Measurements from ENCODE around the gene TRIM14.

Gene TRIM14

DNA sequence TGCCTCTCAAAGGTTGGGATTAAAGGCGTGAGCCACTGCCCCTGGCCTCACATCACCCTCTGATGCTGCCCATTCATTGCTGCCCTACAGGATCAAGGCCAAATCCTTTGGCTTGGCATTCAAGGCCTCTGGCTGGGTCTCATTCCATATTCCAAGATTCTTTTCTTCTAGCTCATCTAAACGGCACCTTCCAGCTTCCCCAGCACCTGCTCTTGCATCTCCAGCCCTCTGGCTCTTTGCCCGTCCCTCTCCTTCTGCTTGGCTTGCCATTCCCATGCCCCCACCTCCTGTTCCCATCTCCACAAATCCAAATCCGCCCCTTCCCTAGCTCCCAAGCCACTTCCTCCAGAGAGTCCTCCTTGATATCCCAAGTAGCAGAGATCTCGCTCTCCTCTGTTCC is 40.3 kb upstream of the TRIM14 start:
- TF ChIP-seq, protein P1, sequence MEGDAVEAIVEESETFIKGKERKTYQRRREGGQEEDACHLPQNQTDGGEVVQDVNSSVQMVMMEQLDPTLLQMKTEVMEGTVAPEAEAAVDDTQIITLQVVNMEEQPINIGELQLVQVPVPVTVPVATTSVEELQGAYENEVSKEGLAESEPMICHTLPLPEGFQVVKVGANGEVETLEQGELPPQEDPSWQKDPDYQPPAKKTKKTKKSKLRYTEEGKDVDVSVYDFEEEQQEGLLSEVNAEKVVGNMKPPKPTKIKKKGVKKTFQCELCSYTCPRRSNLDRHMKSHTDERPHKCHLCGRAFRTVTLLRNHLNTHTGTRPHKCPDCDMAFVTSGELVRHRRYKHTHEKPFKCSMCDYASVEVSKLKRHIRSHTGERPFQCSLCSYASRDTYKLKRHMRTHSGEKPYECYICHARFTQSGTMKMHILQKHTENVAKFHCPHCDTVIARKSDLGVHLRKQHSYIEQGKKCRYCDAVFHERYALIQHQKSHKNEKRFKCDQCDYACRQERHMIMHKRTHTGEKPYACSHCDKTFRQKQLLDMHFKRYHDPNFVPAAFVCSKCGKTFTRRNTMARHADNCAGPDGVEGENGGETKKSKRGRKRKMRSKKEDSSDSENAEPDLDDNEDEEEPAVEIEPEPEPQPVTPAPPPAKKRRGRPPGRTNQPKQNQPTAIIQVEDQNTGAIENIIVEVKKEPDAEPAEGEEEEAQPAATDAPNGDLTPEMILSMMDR (IDR thresholded peaks at IDR 0.05; ENCODE audit: low read depth, low read length), result no peak
- DNase-seq (ENCODE audit: extremely low read depth, low read depth), result no peak

DNA sequence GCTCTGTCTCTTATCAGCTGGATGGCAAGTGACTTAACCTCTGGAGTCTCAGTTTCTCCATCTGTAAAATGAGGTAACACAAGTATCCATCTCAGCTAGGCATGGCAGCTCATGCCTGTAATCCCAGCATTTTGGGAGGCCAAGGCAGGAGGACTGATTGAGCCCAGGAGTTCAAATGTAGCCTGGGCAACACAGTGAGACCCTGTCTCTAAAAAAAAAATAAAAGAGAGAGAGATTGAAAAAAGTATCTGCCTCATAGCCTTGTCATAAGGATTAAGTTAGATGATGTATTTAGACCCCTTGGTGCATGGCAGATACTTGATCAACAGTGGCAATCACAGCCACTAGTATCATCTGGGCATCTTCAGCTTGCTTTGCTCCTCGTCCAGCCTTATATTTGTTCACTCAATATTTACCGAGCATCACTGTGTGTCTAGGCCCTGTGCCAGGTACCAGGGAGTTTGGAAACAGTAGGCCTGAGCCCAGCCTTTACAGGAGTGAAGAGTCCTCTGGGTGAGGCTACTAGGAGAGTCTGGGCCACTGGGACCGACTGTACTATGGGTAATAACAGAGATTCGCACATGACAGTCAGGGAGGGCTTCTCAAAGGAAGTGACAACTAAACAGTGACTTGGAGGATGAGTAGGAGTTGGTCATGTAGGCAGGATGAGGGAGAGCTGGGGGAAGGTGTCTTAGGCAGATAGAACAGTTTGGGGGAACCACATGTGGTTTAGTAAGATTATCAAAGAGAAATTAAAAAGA is 39.2 kb upstream of the TRIM14 start:
- no peak for DNase-seq (ENCODE audit: extremely low read depth, low read depth)
- TF ChIP-seq, protein P1 (IDR thresholded peaks at IDR 0.05; ENCODE audit: low read depth, low read length), result no peak

DNA sequence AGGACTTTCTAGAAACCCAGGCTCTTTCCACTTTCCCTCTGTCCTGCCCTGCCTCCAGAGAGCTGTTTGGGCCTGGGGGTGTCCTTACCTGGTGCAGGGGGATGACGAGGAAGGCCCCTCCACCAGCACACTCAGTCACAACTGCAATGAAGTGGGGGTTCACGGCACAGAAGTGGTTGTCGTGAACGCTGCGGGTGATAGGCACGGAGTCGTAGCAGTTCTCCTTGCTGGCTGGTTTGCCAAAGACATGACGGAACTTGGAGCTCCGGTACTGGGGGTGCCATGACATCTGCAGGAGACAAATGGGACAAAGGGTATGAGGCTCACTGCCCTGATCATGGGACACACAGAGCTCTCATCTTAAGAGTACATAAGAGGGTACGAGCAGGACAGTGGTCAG is 38.4 kb upstream of the TRIM14 start:
- DNase-seq (ENCODE audit: extremely low read depth, low read depth), result no peak
- TF ChIP-seq, protein P1 (IDR thresholded peaks at IDR 0.05; ENCODE audit: low read depth, low read length), result no peak

DNA sequence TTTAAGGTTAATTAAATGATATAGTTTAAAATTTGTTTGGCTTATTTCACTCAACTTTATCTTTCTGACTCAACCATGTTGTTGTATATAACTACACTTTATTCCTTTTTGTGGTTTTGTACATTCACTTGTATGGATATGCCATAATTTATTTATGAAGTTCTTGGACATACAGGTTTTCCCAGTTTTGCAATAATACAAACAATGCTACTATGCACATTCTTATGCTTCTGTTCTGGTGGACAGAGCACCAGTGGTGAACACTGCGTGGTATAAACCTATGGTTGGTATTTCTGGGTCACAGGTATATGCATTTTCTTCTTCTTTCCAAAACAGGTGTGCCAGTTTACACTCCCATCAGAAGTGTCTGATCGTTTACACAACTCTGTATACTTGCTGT is 35.7 kb upstream of the TRIM14 start:
- TF ChIP-seq, protein P1 (IDR thresholded peaks at IDR 0.05; ENCODE audit: low read depth, low read length), result no peak
- no peak for DNase-seq (ENCODE audit: extremely low read depth, low read depth)

DNA sequence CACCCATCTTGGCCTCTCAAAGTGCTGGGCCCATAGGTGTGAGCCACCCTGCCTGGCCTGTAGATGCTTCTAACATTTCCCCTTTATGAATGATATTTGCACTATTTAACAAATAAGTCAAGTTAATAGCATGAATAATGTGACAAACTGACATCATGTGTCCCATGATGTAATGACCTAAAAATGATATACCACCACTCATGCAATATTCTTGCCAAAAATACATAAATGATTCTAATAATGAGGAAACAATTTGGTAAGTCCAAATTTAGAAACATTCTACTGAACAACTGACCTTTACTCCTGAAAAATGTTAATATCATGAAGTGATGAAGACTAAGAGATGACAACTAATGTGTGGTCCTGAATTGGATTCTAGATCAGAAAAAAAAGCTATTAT is 33.5 kb upstream of the TRIM14 start:
- TF ChIP-seq, protein P1 (IDR thresholded peaks at IDR 0.05; ENCODE audit: low read depth, low read length), result no peak
- no peak for DNase-seq (ENCODE audit: extremely low read depth, low read depth)

DNA sequence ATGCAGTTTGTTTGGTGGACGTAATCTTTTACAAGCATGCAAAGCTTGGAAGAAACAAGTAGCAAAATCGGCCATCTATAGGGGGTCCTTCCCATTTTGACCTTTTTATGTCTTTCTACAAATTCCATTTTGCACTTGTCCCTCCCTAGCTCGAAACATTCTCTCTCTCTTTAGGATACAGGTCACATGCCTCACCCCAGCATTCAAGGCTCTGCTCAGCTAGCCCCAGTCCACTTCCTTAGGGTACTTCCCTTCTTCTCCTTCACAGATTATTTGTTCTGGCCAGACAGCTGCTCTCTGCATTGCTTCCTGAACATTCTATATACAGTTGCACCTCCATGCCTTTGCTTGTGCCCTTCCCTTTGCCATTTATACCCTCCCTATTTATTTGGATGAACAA is 31.7 kb upstream of the TRIM14 start:
- DNase-seq (ENCODE audit: extremely low read depth, low read depth), result no peak
- TF ChIP-seq, protein P1 (IDR thresholded peaks at IDR 0.05; ENCODE audit: low read depth, low read length), result no peak

DNA sequence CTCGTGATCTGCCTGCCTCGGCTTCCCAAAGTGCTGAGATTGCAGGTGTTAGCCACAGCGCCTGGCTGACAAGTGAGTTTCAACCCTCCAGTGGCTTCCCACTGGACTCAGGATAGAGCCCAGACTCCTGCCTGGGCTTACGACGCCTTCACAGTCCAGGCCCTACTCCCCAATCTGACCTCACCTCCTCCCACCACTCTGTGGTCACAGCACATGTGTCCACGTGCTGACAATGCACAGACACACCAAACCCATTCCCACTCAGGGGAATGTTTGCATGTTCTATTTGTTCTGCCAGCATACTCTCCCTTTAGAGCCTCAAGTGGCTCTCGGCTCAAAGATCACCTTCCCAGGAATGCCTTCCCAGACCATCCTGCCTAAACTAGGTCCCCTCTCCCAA is 31.1 kb upstream of the TRIM14 start:
- TF ChIP-seq, protein P1 (IDR thresholded peaks at IDR 0.05; ENCODE audit: low read depth, low read length), result no peak
- no peak for DNase-seq (ENCODE audit: extremely low read depth, low read depth)

Measured in AG09319 (cell line).